Measurements from ENCODE around the gene FAM219B. TPM values are rescaled to one million over a fixed set of nuclear protein-coding genes. Genes with fewer than 3 reads are reported as not detected.
"Not testable (repeated sequence)": the region's sequence is repeated elsewhere in the genome, so short reads cannot be mapped to it uniquely, and the experiment has no call there.

Gene FAM219B
- total and polyA plus RNA-seq, 2 donors (not counting 1 experiment from before 2014, with no cell fraction given): 80.2 to 109 TPM

DNA sequence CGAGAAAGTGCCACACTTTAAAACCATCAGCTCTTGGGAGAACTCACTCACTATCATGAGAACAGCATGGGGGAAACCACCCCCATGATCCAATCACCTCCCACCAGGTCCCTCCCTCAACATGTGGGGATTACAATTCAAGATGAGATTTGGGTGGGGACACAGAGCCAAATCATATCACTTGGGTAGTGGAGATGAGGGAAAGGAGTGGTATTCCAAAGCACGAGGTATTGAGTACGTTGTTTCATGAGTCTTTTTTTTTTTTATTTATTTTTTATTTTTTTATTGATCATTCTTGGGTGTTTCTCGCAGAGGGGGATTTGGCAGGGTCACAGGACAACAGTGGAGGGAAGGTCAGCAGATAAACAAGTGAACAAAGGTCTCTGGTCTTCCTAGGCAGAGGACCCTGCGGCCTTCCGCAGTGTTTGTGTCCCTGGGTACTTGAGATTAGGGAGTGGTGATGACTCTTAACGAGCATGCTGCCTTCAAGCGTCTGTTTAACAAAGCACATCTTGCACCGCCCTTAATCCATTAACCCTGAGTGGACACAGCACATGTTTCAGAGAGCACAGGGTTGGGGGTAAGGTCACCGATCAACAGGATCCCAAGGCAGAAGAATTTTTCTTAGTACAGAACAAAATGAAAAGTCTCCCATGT is 19.0 kb downstream of the FAM219B start:
- H3K27ac ChIP-seq (ENCODE audit: low read length in 2 of 2); H3K4me3 Mint-ChIP-seq; DNase-seq; H3K27me3 ChIP-seq (replicated peaks in 1 of 4; ENCODE audit: control extremely low read depth in 1 of 4, control insufficient read depth in 3 of 4, insufficient read depth in 4 of 4, low read length in 3 of 4); H3K9ac ChIP-seq (ENCODE audit: low read length); ATAC-seq (ENCODE audit: low read depth); H2AFZ ChIP-seq (ENCODE audit: insufficient read depth, low read depth, low read length, poor library complexity, severe bottlenecking); H3K36me3 ChIP-seq (replicated peaks in 1 of 2; ENCODE audit: control extremely low read depth in 1 of 2, control insufficient read depth in 1 of 2, extremely low read depth in 1 of 2, insufficient read depth in 2 of 2, low read length in 1 of 2); H3K4me3 ChIP-seq (ENCODE audit: control extremely low read depth in 1 of 5, extremely low read depth in 1 of 5, insufficient read depth in 1 of 5, low read depth in 2 of 5, low read length in 4 of 5); H3K4me2 ChIP-seq (replicated peaks; ENCODE audit: low read depth, low read length, poor library complexity, severe bottlenecking); H3K27ac Mint-ChIP-seq; H4K20me1 ChIP-seq (ENCODE audit: control insufficient read depth, insufficient read depth, low read length, poor library complexity, severe bottlenecking); H3K27me3 Mint-ChIP-seq; H3K9me3 ChIP-seq (ENCODE audit: control extremely low read depth in 1 of 3, control insufficient read depth in 2 of 3, insufficient read depth in 1 of 3, low read length in 2 of 3); H3K9me3 Mint-ChIP-seq (ENCODE audit: insufficient read depth); intact Hi-C loops (cut with micrococcal nuclease); POLR2A ChIA-PET: not testable (repeated sequence)
- no CpG with 5 or more reads among the region's 10 CpGs for WGBS (ENCODE audit: insufficient coverage)
- Histone ChIP-seq H3K4me1 (ENCODE audit: control insufficient read depth in 2 of 2, insufficient read depth in 2 of 2, low read length in 2 of 2) (peaks cover 15 to 32% of the 10 kb centered on the region in 2 donors), H3K79me2 (ENCODE audit: control insufficient read depth, insufficient read depth, low read length) (peaks cover 16% of the 10 kb centered on the region)
- H3K4me1 Mint-ChIP-seq: peaks cover 29% of the 10 kb centered on the region
- CTCF ChIA-PET: interaction anchor here (1.0 kb wide), 1 partner anchor 253 kb away, joined by 3 read pairs; no protein-coding TSS in a partner anchor

GRCh38 chr15:74885461-74885860 is 21.2 kb downstream of the FAM219B start:
- no peaks in the 10 kb centered on the region for H4K20me1 ChIP-seq (ENCODE audit: control insufficient read depth, insufficient read depth, low read length, poor library complexity, severe bottlenecking)
- intact Hi-C loops (cut with micrococcal nuclease): no loop called here
- Mint-ChIP-seq H3K4me3 (no peak overlapping the region), H3K4me1 (peaks cover 18% of the 10 kb centered on the region), H3K27ac (no peak overlapping the region), H3K27me3 (no peaks in the 10 kb centered on the region), H3K9me3 (ENCODE audit: insufficient read depth) (no peaks in the 10 kb centered on the region)
- 89% methylated on average over 3 of the region's 5 CpGs for WGBS (ENCODE audit: insufficient coverage)
- peaks cover 13% of the 10 kb centered on the region for H3K79me2 ChIP-seq (ENCODE audit: control insufficient read depth, insufficient read depth, low read length)
- no peak overlapping the region for H3K4me3 ChIP-seq (ENCODE audit: control extremely low read depth in 1 of 5, extremely low read depth in 1 of 5, insufficient read depth in 1 of 5, low read depth in 2 of 5, low read length in 4 of 5)
- no peaks in the 10 kb centered on the region for H3K36me3 ChIP-seq (replicated peaks in 1 of 2; ENCODE audit: control extremely low read depth in 1 of 2, control insufficient read depth in 1 of 2, extremely low read depth in 1 of 2, insufficient read depth in 2 of 2, low read length in 1 of 2)
- no peak overlapping the region for H3K9ac ChIP-seq (ENCODE audit: low read length)
- ChIA-PET CTCF (interaction anchor here (1.8 kb wide), 1 partner anchor 16 kb away, joined by 10 read pairs; no protein-coding TSS in a partner anchor), POLR2A (no interaction called here)
- H3K4me2 ChIP-seq (replicated peaks; ENCODE audit: low read depth, low read length, poor library complexity, severe bottlenecking): no peak overlapping the region
- no peak overlapping the region for H3K27ac ChIP-seq (ENCODE audit: low read length in 2 of 2)
- ATAC-seq (ENCODE audit: low read depth): no peak
- H3K4me1 ChIP-seq (ENCODE audit: control insufficient read depth in 2 of 2, insufficient read depth in 2 of 2, low read length in 2 of 2): peaks cover 12 to 25% of the 10 kb centered on the region in 2 donors
- no peak overlapping the region for H2AFZ ChIP-seq (ENCODE audit: insufficient read depth, low read depth, low read length, poor library complexity, severe bottlenecking)
- DNase-seq: no peak
- TF ChIP-seq EZH2 (IDR thresholded peaks at IDR 0.05; ENCODE audit: borderline replicate concordance, insufficient read depth, low read depth, low read length, poor library complexity, severe bottlenecking): no peak
- TF ChIP-seq, protein P1, sequence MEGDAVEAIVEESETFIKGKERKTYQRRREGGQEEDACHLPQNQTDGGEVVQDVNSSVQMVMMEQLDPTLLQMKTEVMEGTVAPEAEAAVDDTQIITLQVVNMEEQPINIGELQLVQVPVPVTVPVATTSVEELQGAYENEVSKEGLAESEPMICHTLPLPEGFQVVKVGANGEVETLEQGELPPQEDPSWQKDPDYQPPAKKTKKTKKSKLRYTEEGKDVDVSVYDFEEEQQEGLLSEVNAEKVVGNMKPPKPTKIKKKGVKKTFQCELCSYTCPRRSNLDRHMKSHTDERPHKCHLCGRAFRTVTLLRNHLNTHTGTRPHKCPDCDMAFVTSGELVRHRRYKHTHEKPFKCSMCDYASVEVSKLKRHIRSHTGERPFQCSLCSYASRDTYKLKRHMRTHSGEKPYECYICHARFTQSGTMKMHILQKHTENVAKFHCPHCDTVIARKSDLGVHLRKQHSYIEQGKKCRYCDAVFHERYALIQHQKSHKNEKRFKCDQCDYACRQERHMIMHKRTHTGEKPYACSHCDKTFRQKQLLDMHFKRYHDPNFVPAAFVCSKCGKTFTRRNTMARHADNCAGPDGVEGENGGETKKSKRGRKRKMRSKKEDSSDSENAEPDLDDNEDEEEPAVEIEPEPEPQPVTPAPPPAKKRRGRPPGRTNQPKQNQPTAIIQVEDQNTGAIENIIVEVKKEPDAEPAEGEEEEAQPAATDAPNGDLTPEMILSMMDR (IDR thresholded peaks at IDR 0.05): no peak
- H3K27me3 ChIP-seq (replicated peaks in 1 of 4; ENCODE audit: control extremely low read depth in 1 of 4, control insufficient read depth in 3 of 4, insufficient read depth in 4 of 4, low read length in 3 of 4): no peaks in the 10 kb centered on the region
- peaks cover 0 to 9% (median 3%) of the 10 kb centered on the region in 3 donors for H3K9me3 ChIP-seq (ENCODE audit: control extremely low read depth in 1 of 3, control insufficient read depth in 2 of 3, insufficient read depth in 1 of 3, low read length in 2 of 3)

Data from B cell (primary cell).